Left lung (tissue), 10 donors: ENCODE results near the gene SLC2A4RG. TPM values are rescaled to one million over a fixed set of nuclear protein-coding genes. Genes with fewer than 3 reads are reported as not detected.

Experiments
- ATAC-seq: fragments of 200-7000 bp; cut with Tn5 transposase; one replicate; pipeline ENCODE4 v1.9.1; 2020; ENCODE audit warnings: moderate library complexity
- DNase-seq, 4 donors: peaks; one replicate each; pipeline ENCODE4 v3.0.0-alpha.2; 2013 to 2020
- H3K27ac ChIP-seq, 2 donors: fragments of 200-600 bp; sonication (generic) in 1 of 2; one replicate each; pipeline versions ENCODE4 v1.5.0 to v1.8.0; 2020 to 2021
- H3K27me3 ChIP-seq, 2 donors: fragments of 200-600 bp; sonication (generic) in 1 of 2; one replicate each; pipeline versions ENCODE4 v1.5.0 to v1.8.0; 2020 to 2021
- H3K36me3 ChIP-seq, 2 donors: fragments of 200-600 bp; sonication (generic) in 1 of 2; one replicate each; pipeline versions ENCODE4 v1.5.0 to v1.8.0; 2020 to 2021
- H3K4me1 ChIP-seq, 2 donors: fragments of 200-600 bp; one replicate each; pipeline ENCODE4 v1.8.0; 2021
- H3K4me3 ChIP-seq, 2 donors: fragments of 200-600 bp; sonication (generic) in 1 of 2; one replicate each; pipeline versions ENCODE4 v1.5.0 to v1.8.0; 2020 to 2021; ENCODE audit warnings: mild to moderate bottlenecking in 1 of 2
- H3K9me3 ChIP-seq, 2 donors: fragments of 200-600 bp; sonication (generic) in 1 of 2; one replicate each; pipeline versions ENCODE4 v1.5.0 to v1.8.0; 2020 to 2021
- intact Hi-C, 2 donors: fragments of 100-400 bp; cut with DNase I; formaldehyde crosslinking; loops; one replicate each; pipeline versions ENCODE4 v1.11.2 to v1.14.2; 2022
- polyA plus RNA-seq, 6 donors: library from polyadenylated mRNA; unstranded; fragments of 120-200 nt; gene quantifications; one replicate each; pipeline ENCODE4 v1.2.1, GENCODE V29; 2013; ENCODE audit not compliant: insufficient read length in 6 of 6
- total RNA-seq, 2 donors: library from RNA; stranded (reverse); fragmentation: NEBNext Ultra II Directional; extraction: Animal tissue kit (Norgen Biotek cat#: 25700); gene quantifications; one replicate each; pipeline ENCODE4 v1.2.1, GENCODE V29; 2021
- TF ChIP-seq, protein P1 (sequence below), 2 donors: fragments of 200-600 bp; sonication (generic) in 1 of 2; IDR thresholded peaks; one replicate each; pipeline versions ENCODE4 v1.5.0 to v1.8.0; 2021; ENCODE audit warnings: antibody characterized with exemption in 2 of 2
- donor health status: DM: no; HTN: yes; CAD: no.
- donor health status: DM: no; HTN: no; CAD: no.

Gene SLC2A4RG
- total and polyA plus RNA-seq, 8 donors, result 61.1 to 166 (median 97.4) TPM

GRCh38 chr20:63708301-63709148, 31.1 kb upstream of the SLC2A4RG start:
- DNase-seq, result peak in 2 of 4 donors; percentile 33 to 77
- Histone ChIP-seq H3K4me1 (peaks cover 14 to 56% of the 10 kb centered on the region in 2 donors), H3K9me3 (no peaks in the 10 kb centered on the region), H3K27me3 (no peaks in the 10 kb centered on the region), H3K27ac (peak overlapping the region; percentile 80 to 90), H3K4me3 (peak overlapping the region; percentile 79 to 100), H3K36me3 (peaks cover 0 to 75% of the 10 kb centered on the region in 2 donors)
- TF ChIP-seq, protein P1, sequence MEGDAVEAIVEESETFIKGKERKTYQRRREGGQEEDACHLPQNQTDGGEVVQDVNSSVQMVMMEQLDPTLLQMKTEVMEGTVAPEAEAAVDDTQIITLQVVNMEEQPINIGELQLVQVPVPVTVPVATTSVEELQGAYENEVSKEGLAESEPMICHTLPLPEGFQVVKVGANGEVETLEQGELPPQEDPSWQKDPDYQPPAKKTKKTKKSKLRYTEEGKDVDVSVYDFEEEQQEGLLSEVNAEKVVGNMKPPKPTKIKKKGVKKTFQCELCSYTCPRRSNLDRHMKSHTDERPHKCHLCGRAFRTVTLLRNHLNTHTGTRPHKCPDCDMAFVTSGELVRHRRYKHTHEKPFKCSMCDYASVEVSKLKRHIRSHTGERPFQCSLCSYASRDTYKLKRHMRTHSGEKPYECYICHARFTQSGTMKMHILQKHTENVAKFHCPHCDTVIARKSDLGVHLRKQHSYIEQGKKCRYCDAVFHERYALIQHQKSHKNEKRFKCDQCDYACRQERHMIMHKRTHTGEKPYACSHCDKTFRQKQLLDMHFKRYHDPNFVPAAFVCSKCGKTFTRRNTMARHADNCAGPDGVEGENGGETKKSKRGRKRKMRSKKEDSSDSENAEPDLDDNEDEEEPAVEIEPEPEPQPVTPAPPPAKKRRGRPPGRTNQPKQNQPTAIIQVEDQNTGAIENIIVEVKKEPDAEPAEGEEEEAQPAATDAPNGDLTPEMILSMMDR (IDR thresholded peaks at IDR 0.05), result no peak
- intact Hi-C loops, result no loop called here
- ATAC-seq, result no peak

DNA sequence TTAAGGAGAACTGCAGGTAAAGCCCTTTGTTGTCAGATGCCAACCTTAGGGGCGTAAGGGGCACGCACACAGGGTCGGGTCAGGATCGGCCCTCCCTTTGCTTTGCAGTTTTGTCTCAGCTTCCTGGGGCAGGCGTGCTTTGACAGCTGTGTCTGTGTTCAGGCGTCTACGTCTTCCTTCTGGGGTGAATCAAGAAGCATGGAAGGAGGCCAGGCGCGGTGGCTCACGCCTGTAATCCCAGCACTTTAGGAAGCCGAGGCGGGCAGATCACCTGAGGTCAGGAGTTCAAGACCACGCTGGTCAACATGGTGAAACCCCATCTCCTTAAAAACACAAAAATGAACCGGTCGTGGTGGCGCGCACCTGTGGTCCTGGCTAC, 30.4 kb upstream of the SLC2A4RG start:
- TF ChIP-seq, protein P1 (IDR thresholded peaks at IDR 0.05), result no peak
- peaks cover 14 to 56% of the 10 kb centered on the region in 2 donors for H3K4me1 ChIP-seq
- intact Hi-C loops, result no loop called here
- H3K27ac ChIP-seq, result no peak overlapping the region
- DNase-seq (peak in 1 of 4 donors; percentile 52), ATAC-seq (no peak)
- peaks cover 0 to 75% of the 10 kb centered on the region in 2 donors for H3K36me3 ChIP-seq
- peak overlapping the region in 1 of 2 donors; percentile 100 for H3K4me3 ChIP-seq
- H3K9me3 ChIP-seq, result no peaks in the 10 kb centered on the region
- H3K27me3 ChIP-seq, result no peaks in the 10 kb centered on the region

DNA sequence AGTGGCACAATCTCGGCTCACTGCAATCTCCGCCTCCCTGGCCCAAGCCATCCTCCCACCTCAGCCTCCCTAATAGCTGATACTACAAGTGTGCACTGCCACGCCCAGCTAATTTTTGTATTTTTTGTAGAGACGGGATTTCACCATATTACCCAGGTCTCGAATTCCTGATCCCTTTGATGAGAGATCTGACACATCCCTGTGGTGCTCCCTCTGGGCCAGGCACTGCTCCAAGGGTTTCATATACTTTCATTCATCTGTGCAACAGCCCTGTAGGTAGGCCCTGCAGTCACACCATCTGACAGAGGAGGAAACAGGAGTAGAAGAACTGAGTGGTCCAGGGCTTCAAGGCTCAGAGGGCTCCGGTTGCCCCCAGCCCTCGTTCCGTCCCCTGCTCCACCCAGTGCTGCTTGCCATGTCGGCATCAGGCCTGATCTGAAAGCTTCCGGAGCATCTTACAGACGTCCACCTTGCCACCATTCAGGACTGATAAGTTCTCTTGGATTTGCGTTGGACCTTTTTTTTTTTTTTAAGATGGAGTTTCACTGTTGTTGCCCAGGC, 28.4 kb upstream of the SLC2A4RG start:
- no peak overlapping the region for H3K27ac ChIP-seq

DNA sequence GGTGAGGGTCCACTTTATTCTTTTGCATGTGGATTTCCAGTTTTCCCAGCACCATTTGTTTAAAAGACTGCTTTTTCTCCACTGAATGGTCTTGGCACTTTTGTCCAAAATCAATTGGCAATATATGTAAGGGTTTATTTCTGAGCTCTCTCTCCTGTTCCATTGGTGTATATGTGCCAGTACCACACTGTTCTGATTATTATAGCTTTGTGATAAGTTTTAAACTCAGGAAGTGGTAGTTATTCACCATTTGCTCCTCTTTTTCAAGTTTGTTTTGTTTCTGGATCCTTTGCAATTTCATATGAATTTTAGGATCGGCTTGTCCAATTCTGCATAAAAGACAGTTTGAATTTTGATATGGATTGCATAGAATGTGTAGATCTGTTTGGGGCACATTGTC, 27.4 kb upstream of the SLC2A4RG start:
- TF ChIP-seq, protein P1 (IDR thresholded peaks at IDR 0.05), result no peak
- intact Hi-C loops, result no loop called here
- DNase-seq, result no peak
- Histone ChIP-seq H3K4me3 (no peak overlapping the region), H3K27ac (no peak overlapping the region), H3K9me3 (peaks cover 0 to 9% of the 10 kb centered on the region in 2 donors), H3K4me1 (peaks cover 7 to 38% of the 10 kb centered on the region in 2 donors), H3K36me3 (peaks cover 0 to 77% of the 10 kb centered on the region in 2 donors), H3K27me3 (no peaks in the 10 kb centered on the region)
- no peak for ATAC-seq

More for the DNA sequence above, 28.4 kb upstream of the SLC2A4RG start:
- peaks cover 0 to 9% of the 10 kb centered on the region in 2 donors for H3K9me3 ChIP-seq
- peak in 1 of 4 donors; percentile 42 for DNase-seq
- ATAC-seq, result no peak
- no peak overlapping the region for H3K4me3 ChIP-seq
- peaks cover 0 to 73% of the 10 kb centered on the region in 2 donors for H3K36me3 ChIP-seq
- H3K27me3 ChIP-seq, result no peaks in the 10 kb centered on the region
- peaks cover 14 to 48% of the 10 kb centered on the region in 2 donors for H3K4me1 ChIP-seq
- TF ChIP-seq, protein P1 (IDR thresholded peaks at IDR 0.05), result no peak
- intact Hi-C loops, result no loop called here

- Histone ChIP-seq H3K27me3 (no peaks in the 10 kb centered on the region), H3K4me1 (peaks cover 0 to 21% of the 10 kb centered on the region in 2 donors), H3K9me3 (peaks cover 0 to 16% of the 10 kb centered on the region in 2 donors), H3K4me3 (no peak overlapping the region), H3K36me3 (peaks cover 0 to 93% of the 10 kb centered on the region in 2 donors), H3K27ac (no peak overlapping the region)
- no peak for ATAC-seq
- no peak for DNase-seq
- intact Hi-C loops, result no loop called here
- TF ChIP-seq, protein P1 (IDR thresholded peaks at IDR 0.05), result no peak
These were observed 24.7 kb upstream of the SLC2A4RG start for GRCh38 chr20:63714858-63715257.
